ENCODE data around the gene ZNHIT2. TPM values are rescaled to one million over a fixed set of nuclear protein-coding genes. Genes with fewer than 3 reads are reported as not detected.
"Not testable (repeated sequence)": the region's sequence is repeated elsewhere in the genome, so short reads cannot be mapped to it uniquely, and the experiment has no call there.

Gene ZNHIT2
- polyA plus RNA-seq, 2 donors = 12.4 to 13.3 TPM

DNA sequence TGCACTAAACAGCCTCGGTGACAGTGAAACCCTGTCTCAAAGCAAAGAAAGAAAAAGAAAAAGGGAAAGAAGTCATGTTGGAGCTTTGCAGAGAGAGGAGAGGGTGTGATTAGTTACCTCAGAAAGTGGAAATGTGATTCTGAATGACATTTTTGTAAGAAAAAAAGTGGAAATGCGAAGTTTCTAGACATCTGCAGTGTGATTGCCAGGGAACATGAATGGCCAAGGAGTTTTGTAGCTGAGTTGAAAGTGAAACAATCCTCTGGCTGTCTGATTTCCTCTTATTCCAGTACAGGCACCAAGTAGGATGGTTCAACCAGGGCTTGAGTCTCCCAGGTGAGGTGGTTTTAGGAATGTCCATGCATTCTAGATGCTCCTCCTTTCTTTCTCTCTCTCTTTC is 34.6 kb upstream of the ZNHIT2 start:
- H3K27ac ChIP-seq (ENCODE audit: low read depth in 2 of 2, low read length in 1 of 2) = no peak overlapping the region
- H3K4me1 ChIP-seq (ENCODE audit: control insufficient read depth in 2 of 2, insufficient read depth in 2 of 2, low read length in 1 of 2) = peaks cover 0 to 4% of the 10 kb centered on the region in 2 donors

DNA sequence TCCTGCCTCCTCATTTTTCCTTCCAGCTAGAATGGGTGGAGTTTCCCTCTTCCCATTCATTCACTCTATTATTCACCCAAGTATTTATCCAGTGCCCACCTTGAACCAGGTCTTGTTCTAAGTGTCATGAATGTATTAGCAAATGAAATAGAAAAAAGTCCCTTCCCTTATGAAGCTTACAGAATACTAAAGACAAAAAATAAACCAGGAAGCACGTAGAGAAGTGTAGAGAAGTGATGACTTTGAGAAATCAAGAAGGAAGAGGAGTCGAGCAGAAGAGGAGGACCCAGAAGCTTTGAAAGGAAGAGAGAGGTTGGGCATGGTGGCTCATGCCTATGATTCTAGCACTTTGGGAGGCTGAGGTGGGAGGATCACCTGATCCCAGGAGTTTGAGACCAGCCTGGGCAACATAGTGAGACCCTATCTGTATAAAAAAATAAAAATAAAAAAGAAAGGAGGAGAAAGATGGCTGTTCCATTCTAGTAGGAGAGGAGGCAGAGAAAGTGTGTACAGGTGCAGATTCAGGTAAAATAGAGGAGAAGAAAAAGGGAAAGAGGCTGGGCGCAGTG is 33.9 kb upstream of the ZNHIT2 start:
- WGBS, 2 donors = 60 to 61% methylated on average over 3 of the region's 3 CpGs
- Histone ChIP-seq H3K27me3 (ENCODE audit: control insufficient read depth in 1 of 2, insufficient read depth in 2 of 2, low read length in 2 of 2) (no peaks in the 10 kb centered on the region), H3K36me3 (ENCODE audit: control insufficient read depth in 2 of 2, insufficient read depth in 2 of 2, low read length in 1 of 2) (no peaks in the 10 kb centered on the region), H3K4me3 (ENCODE audit: low read depth in 1 of 2, low read length in 2 of 2) (no peak overlapping the region), H3K9me3 (ENCODE audit: control insufficient read depth in 2 of 2, insufficient read depth in 1 of 2, low read depth in 1 of 2, low read length in 1 of 2) (no peaks in the 10 kb centered on the region), H3K4me1 (ENCODE audit: control insufficient read depth in 2 of 2, insufficient read depth in 2 of 2, low read length in 1 of 2) (peaks cover 0 to 4% of the 10 kb centered on the region in 2 donors), H3K27ac (ENCODE audit: low read depth in 2 of 2, low read length in 1 of 2) (peak overlapping the region; percentile 94 to 96)

More for the DNA sequence above, 34.6 kb upstream of the ZNHIT2 start:
- H3K36me3 ChIP-seq (ENCODE audit: control insufficient read depth in 2 of 2, insufficient read depth in 2 of 2, low read length in 1 of 2) = no peaks in the 10 kb centered on the region
- 73 to 75% methylated on average over 2 of the region's 2 CpGs for WGBS, 2 donors
- H3K4me3 ChIP-seq (ENCODE audit: low read depth in 1 of 2, low read length in 2 of 2) = no peak overlapping the region
- no peaks in the 10 kb centered on the region for H3K9me3 ChIP-seq (ENCODE audit: control insufficient read depth in 2 of 2, insufficient read depth in 1 of 2, low read depth in 1 of 2, low read length in 1 of 2)
- no peaks in the 10 kb centered on the region for H3K27me3 ChIP-seq (ENCODE audit: control insufficient read depth in 1 of 2, insufficient read depth in 2 of 2, low read length in 2 of 2)

DNA sequence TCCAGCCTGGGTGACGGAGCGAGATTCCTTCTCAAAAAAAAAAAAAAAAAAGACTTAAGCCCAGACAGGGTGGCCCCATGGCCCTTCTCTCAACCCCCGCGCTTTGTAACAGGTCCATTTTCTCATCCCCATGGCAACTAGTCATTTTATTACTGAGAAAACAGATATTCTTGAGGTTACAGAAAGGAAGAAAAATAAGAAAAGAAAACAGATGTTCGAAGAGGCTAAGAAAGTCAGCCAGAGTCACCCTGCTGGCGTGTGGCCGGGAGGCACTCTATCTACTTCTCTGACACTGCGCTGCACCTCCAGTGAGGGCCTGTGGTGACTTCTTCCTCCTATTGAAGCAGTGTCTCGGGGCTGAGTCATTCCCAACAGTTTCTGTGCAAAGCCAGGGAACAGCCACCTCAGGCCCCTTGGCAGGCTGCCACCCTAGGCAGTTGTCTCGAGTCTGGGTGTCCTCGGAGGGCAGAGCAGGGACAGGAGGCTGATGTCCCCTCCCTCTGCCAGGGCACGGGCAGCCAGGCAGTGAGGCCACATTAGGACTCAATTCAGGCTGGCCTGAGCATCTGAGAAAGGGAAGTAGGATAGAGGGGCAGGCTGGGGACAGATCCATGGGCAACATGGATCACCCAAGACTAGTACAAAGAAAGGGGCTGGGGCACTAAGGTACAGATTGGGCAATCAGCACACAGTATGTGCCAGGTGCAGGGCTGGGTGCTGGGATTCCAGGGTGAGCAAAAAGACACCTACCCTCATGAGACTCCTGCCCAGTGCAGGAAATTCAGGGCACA is 33.2 kb upstream of the ZNHIT2 start:
- Histone ChIP-seq H3K27ac (ENCODE audit: low read depth in 2 of 2, low read length in 1 of 2) (peak overlapping the region; percentile 94 to 96), H3K27me3 (ENCODE audit: control insufficient read depth in 1 of 2, insufficient read depth in 2 of 2, low read length in 2 of 2) (no peaks in the 10 kb centered on the region), H3K36me3 (ENCODE audit: control insufficient read depth in 2 of 2, insufficient read depth in 2 of 2, low read length in 1 of 2) (no peaks in the 10 kb centered on the region), H3K9me3 (ENCODE audit: control insufficient read depth in 2 of 2, insufficient read depth in 1 of 2, low read depth in 1 of 2, low read length in 1 of 2) (no peaks in the 10 kb centered on the region), H3K4me1 (ENCODE audit: control insufficient read depth in 2 of 2, insufficient read depth in 2 of 2, low read length in 1 of 2) (peaks cover 0 to 4% of the 10 kb centered on the region in 2 donors), H3K4me3 (ENCODE audit: low read depth in 1 of 2, low read length in 2 of 2) (no peak overlapping the region)
- WGBS, 2 donors = 23 to 24% methylated on average over 12 of the region's 12 CpGs

DNA sequence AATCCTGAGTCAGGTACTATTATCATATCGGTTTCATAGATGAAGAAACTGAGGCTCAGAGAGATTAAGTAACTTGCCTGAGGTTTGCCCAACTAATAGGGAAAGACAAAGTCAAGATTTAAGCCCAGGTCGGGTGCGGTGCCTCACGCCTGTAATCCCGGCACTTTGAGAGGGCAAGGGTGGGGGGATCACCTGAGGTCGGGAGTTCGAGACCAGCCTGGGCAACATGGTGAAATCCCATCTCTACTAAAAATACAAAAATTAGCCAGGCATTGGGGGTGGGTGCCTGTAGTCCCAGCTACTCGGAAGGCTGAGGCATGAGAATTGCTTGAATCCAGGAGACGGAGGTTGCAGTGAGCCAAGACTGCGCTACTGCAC is 32.6 kb upstream of the ZNHIT2 start:
- not testable (repeated sequence) for H3K27me3 ChIP-seq (ENCODE audit: control insufficient read depth in 1 of 2, insufficient read depth in 2 of 2, low read length in 2 of 2); H3K36me3 ChIP-seq (ENCODE audit: control insufficient read depth in 2 of 2, insufficient read depth in 2 of 2, low read length in 1 of 2); H3K9me3 ChIP-seq (ENCODE audit: control insufficient read depth in 2 of 2, insufficient read depth in 1 of 2, low read depth in 1 of 2, low read length in 1 of 2); H3K4me3 ChIP-seq (ENCODE audit: low read depth in 1 of 2, low read length in 2 of 2); H3K4me1 ChIP-seq (ENCODE audit: control insufficient read depth in 2 of 2, insufficient read depth in 2 of 2, low read length in 1 of 2)
- peak overlapping the region; percentile 94 to 96 for H3K27ac ChIP-seq (ENCODE audit: low read depth in 2 of 2, low read length in 1 of 2)
- WGBS, 2 donors = 56 to 62% methylated on average over 10 of the region's 10 CpGs

DNA sequence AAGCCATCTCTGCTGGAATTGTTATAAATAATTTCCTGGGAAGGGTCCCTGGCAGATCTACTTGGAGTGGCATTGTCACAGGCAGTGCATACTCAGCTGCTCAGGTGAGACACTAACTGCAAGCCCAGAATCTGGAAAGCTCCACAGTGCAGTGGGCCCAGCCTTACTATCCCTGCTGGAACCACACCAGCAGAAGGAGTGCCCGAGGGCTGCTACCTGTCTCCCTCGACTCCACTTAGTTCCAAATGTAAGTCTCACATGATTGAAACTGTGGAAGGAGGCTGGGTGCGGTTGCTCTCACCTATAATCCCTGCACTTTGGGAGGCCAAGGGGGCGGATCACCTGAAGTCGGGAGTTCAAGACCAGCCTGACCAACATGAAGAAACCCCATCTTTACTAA is 31.2 kb upstream of the ZNHIT2 start:
- Histone ChIP-seq H3K27me3 (ENCODE audit: control insufficient read depth in 1 of 2, insufficient read depth in 2 of 2, low read length in 2 of 2) (no peaks in the 10 kb centered on the region), H3K27ac (ENCODE audit: low read depth in 2 of 2, low read length in 1 of 2) (peak overlapping the region in 1 of 2 donors; percentile 16), H3K36me3 (ENCODE audit: control insufficient read depth in 2 of 2, insufficient read depth in 2 of 2, low read length in 1 of 2) (no peaks in the 10 kb centered on the region), H3K4me3 (ENCODE audit: low read depth in 1 of 2, low read length in 2 of 2) (no peak overlapping the region), H3K9me3 (ENCODE audit: control insufficient read depth in 2 of 2, insufficient read depth in 1 of 2, low read depth in 1 of 2, low read length in 1 of 2) (no peaks in the 10 kb centered on the region), H3K4me1 (ENCODE audit: control insufficient read depth in 2 of 2, insufficient read depth in 2 of 2, low read length in 1 of 2) (peaks cover 0 to 4% of the 10 kb centered on the region in 2 donors)
- 50 to 74% methylated on average over 5 of the region's 5 CpGs for WGBS, 2 donors

DNA sequence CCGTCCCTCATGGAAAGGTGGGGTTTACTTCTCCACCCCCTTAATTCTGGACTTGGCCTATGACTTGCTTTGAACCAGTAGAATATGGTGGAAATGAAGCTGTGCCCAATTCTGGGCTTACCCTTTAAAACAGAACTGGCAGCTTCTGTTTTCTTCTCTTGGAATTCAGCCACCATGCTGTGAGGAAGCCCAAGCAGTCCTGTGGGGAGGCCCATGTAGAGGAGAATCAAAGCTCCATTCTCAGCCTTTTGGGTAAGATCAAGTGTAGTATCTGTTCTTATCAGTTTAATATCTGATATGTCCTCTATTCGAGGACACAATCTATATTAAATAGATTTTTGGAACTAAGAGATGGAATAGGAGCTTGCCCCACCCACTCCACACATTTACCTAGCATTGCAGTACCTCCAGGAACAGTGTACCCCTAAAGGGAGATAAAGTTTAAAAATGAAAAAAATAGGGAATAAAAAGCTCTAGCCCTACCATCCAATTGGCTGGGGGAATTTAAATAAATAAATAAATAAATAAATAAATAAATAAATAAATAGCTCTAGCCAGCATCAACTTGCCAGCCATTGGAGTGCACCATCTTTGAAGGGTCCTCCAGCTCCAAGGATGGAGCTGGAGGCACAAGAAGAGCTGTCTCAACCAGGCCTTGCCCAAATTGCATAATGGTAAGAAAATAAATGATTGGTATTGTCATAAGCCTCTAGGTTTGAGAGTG is 30.0 kb upstream of the ZNHIT2 start:
- H3K27ac ChIP-seq (ENCODE audit: low read depth in 2 of 2, low read length in 1 of 2) = no peak overlapping the region
- H3K4me3 ChIP-seq (ENCODE audit: low read depth in 1 of 2, low read length in 2 of 2) = no peak overlapping the region
- WGBS, 2 donors = 80 to 81% methylated on average over 2 of the region's 2 CpGs

DNA sequence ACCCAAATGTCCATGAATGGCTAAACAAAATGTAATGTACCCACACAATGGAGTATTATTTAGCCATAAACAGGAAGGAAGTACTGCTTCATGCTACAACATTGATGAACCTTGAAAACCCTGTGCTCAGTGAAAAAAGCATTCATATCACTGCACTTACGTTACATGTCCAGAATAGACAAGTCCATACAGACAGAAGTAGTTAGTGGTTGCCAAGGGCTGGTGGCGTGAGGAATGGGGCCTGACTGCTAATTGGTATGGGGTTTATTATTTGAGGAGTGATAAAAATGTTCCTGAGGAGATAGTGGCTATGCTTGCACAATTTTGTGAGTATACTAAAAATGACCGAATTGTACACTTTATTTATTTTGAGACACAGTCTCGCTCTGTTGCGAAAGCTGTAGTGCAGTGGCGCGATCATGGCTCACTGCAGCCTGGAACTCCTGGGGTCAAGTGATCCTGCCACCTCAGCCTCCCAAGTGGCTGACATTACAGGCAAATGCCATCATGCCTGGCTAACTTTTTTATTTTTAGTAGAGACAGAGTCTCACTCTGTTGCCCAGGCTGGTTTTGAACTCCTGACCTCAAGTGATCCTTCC is 24.5 kb upstream of the ZNHIT2 start:
- H3K4me3 ChIP-seq (ENCODE audit: low read depth in 1 of 2, low read length in 2 of 2) = no peak overlapping the region
- no peak overlapping the region for H3K27ac ChIP-seq (ENCODE audit: low read depth in 2 of 2, low read length in 1 of 2)
- no peaks in the 10 kb centered on the region for H3K4me1 ChIP-seq (ENCODE audit: control insufficient read depth in 2 of 2, insufficient read depth in 2 of 2, low read length in 1 of 2)
- no peaks in the 10 kb centered on the region for H3K27me3 ChIP-seq (ENCODE audit: control insufficient read depth in 1 of 2, insufficient read depth in 2 of 2, low read length in 2 of 2)
- H3K9me3 ChIP-seq (ENCODE audit: control insufficient read depth in 2 of 2, insufficient read depth in 1 of 2, low read depth in 1 of 2, low read length in 1 of 2) = no peaks in the 10 kb centered on the region
- no peaks in the 10 kb centered on the region for H3K36me3 ChIP-seq (ENCODE audit: control insufficient read depth in 2 of 2, insufficient read depth in 2 of 2, low read length in 1 of 2)
- WGBS, 2 donors = 76 to 78% methylated on average over 7 of the region's 7 CpGs

More for the DNA sequence above, 30.0 kb upstream of the ZNHIT2 start:
- Histone ChIP-seq H3K27me3 (ENCODE audit: control insufficient read depth in 1 of 2, insufficient read depth in 2 of 2, low read length in 2 of 2) (no peaks in the 10 kb centered on the region), H3K4me1 (ENCODE audit: control insufficient read depth in 2 of 2, insufficient read depth in 2 of 2, low read length in 1 of 2) (peaks cover 0 to 4% of the 10 kb centered on the region in 2 donors), H3K36me3 (ENCODE audit: control insufficient read depth in 2 of 2, insufficient read depth in 2 of 2, low read length in 1 of 2) (no peaks in the 10 kb centered on the region), H3K9me3 (ENCODE audit: control insufficient read depth in 2 of 2, insufficient read depth in 1 of 2, low read depth in 1 of 2, low read length in 1 of 2) (no peaks in the 10 kb centered on the region)

DNA sequence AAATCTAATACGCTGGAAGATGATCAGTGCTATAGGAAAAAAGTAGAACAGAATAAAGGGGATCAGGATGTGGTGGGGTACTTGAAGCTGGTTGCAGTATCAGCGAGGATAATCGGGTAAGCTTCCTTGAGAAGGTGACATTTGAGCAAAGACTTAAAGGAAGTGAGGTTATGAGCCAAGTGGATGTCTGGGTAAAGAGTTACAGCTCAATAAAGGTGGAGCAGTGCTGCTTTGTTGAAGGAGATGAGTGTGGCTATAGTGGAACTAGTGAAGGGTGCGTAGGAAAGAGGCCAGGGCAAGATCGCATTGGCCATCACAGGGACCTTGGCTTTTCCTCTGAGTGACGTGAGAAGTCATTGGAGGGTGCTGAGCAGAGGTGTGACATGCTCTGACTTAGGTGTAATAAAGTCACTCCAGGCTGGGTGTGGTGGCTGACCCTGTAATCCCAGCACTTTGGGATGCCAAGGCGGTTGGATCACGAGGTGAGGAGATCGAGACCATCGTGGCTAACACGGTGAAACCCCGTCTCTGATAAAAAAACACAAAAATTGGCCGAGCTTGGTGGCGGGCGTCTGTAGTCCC is 19.1 kb upstream of the ZNHIT2 start:
- Histone ChIP-seq H3K9me3 (ENCODE audit: control insufficient read depth in 2 of 2, insufficient read depth in 1 of 2, low read depth in 1 of 2, low read length in 1 of 2) (no peaks in the 10 kb centered on the region), H3K27me3 (ENCODE audit: control insufficient read depth in 1 of 2, insufficient read depth in 2 of 2, low read length in 2 of 2) (no peaks in the 10 kb centered on the region), H3K36me3 (ENCODE audit: control insufficient read depth in 2 of 2, insufficient read depth in 2 of 2, low read length in 1 of 2) (peaks cover 0 to 13% of the 10 kb centered on the region in 2 donors), H3K27ac (ENCODE audit: low read depth in 2 of 2, low read length in 1 of 2) (no peak overlapping the region), H3K4me3 (ENCODE audit: low read depth in 1 of 2, low read length in 2 of 2) (no peak overlapping the region), H3K4me1 (ENCODE audit: control insufficient read depth in 2 of 2, insufficient read depth in 2 of 2, low read length in 1 of 2) (peaks cover 0 to 17% of the 10 kb centered on the region in 2 donors)
- 83 to 85% methylated on average over 15 of the region's 15 CpGs for WGBS, 2 donors

DNA sequence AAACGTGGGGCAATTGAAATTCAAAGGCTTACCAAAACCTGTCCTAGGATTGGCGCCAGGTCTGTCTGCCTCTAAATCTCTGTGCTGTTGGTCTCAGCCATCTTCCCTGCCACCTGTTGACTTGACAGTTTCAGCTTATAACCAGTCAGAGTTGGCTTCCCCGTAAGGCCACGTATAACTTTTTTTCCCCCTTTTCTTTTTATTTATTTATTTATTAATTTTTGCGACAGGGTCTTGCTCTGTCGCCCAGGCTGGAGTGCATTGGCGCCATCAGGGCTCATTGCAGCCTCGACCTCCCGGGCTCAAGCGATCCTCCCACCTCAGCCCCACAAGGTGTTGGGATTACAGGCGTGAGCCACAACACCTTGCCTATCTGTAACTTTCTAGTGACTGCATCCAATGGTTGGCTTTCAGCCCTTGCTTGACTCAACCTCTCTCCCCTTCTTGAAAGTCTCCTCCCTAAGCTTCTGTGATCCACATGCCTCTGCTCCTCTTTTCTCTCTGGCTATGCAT is 18.2 kb upstream of the ZNHIT2 start:
- Histone ChIP-seq H3K27ac (ENCODE audit: low read depth in 2 of 2, low read length in 1 of 2) (peak overlapping the region; percentile 98), H3K4me1 (ENCODE audit: control insufficient read depth in 2 of 2, insufficient read depth in 2 of 2, low read length in 1 of 2) (peaks cover 0 to 17% of the 10 kb centered on the region in 2 donors), H3K9me3 (ENCODE audit: control insufficient read depth in 2 of 2, insufficient read depth in 1 of 2, low read depth in 1 of 2, low read length in 1 of 2) (no peaks in the 10 kb centered on the region), H3K4me3 (ENCODE audit: low read depth in 1 of 2, low read length in 2 of 2) (peak overlapping the region in 1 of 2 donors; percentile 74), H3K27me3 (ENCODE audit: control insufficient read depth in 1 of 2, insufficient read depth in 2 of 2, low read length in 2 of 2) (no peaks in the 10 kb centered on the region), H3K36me3 (ENCODE audit: control insufficient read depth in 2 of 2, insufficient read depth in 2 of 2, low read length in 1 of 2) (peaks cover 1 to 22% of the 10 kb centered on the region in 2 donors)
- 51 to 53% methylated on average over 11 of the region's 11 CpGs for WGBS, 2 donors

Measured in esophagus (tissue), 2 donors.